Stimulated activated CD4-positive, alpha-beta T cell treated with anti-CD3 and anti-CD28 coated beads, Interleukin-15, amount 100 ng/mL, for 1 hour (primary cell): ENCODE measurements around the gene THSD7B.
"Not testable (repeated sequence)": the region's sequence is repeated elsewhere in the genome, so short reads cannot be mapped to it uniquely, and the experiment has no call there.

Experiments
- DNase-seq, 2 donors: peaks; one replicate each; pipeline ENCODE4 v3.0.0-alpha.2; 2020; ENCODE audit warnings: low read depth in 1 of 2, low spot score in 1 of 2

Gene THSD7B

DNA sequence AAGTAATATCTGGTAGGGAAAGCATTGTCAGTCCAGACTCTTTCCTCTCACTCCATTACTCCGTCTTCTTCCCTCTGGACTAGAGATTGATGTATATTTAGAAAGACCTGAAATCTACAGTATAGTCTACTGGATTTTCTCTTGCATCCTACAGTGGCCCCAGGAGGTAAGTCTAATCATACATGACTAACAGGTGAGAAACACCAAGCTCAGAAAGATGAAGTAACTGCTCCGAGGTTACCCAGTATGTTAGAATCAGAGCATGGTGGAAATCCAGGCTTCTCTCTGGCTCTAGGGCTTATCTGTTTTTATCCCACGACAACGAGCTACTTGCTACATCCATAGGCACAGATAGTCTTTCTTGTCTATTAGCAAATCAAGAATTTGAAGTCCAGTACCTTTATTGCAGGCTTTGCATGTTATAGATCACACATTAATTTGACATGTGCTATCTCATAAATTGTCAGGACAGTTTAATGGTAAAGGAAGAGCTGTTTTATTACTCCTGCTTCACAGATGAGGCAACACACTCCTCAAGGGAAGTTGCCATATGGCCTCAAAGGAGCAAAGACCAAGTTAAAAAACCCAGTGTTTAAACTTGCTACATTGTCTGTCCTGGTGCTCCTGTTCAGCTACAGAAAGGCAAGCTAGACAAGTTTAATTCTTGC, 484.3 kb downstream of the THSD7B start:
- no peak for DNase-seq

DNA sequence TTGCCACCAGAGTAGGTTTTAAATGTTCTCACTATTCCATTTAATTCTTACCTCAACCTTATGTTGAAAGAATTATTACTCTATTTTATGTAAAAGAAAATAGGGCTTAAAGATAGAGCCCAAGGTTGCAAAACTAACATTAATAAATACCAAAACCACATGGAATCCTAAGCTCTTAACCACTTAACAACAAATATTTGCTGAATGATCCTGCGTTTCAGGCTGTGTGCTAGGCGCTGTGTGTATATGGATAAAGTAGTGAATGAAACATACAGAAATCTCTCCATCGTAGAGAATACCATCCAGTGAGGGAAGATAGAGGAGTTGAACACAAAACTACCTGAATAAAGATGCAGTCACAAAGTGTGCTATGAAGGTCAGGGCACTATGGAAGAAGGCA, 485.1 kb downstream of the THSD7B start:
- DNase-seq, result no peak

DNA sequence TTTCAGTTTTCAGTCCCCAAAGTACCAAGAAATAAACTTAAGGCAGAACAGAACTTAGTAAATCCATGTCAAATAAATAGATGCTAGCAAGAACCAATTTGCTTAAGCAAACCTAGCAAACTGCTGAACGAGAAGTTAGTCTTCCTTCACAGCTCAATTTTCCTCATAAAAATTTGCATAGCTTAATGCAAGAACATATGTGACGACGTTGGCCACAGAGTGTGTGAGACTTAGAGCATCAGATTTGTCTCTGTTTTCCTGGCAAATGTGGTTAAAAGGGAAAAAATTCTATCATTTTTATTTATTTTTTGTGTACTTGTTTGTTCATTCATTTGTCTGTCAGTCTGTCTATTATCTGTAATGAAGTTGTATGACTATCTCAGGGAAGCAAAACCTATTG, 485.7 kb downstream of the THSD7B start:
- DNase-seq, result no peak

DNA sequence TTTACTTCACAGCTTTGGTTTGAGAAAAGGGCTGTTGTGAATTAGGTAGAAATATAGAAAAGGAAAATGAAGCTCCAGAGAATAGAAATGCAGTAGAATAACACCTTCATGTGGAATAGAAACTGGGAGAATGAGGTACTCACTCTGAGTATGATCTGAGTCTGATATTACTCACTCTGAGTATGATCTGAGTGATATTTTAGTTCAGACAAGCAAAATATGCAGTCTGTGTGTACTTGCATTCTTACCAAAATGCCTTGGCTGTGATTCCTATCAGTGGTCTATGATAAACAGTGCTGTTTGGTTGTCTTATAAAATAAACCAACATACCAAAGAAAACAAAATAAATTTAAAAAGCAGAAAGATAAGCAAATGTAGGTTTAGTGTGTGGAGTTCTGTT, 487.6 kb downstream of the THSD7B start:
- no peak for DNase-seq

DNA sequence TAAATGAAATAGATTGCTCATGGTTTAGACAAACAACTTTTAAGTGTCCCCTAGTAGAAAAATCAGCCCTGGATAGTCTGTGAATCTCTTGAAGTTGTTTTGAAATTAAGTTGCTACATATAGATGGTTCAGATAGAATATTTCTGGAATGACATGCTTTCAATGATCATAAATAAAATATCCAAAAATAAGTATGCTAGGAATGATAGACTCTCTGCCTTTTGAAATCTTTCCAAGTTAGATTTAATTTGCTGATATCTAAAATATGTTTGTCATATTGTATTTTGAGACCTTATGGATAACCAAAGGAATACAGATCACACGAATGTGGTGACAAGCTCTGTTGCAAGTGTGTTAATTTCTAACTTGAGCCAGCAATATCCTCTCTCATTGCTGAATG, 488.7 kb downstream of the THSD7B start:
- DNase-seq, result no peak

DNA sequence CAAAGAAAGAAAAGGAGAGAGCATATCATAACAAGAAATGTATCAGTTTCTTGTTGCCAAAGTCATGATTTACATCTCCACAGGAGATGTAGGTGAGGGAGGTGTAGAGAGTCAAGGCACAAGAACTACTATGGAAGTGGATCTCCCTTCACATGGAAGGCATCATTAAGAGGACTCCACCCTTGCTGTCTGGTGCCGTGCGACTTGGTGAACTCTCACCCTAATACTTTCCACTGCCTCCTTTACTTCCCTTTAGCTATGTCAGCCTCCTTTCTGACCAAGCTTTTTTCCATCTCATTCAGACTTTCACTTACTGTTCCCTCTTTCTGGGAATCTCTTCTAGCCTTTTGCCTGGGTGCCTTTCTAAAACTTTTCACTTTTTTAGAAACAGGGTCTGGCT, 490.0 kb downstream of the THSD7B start:
- DNase-seq, result no peak

DNA sequence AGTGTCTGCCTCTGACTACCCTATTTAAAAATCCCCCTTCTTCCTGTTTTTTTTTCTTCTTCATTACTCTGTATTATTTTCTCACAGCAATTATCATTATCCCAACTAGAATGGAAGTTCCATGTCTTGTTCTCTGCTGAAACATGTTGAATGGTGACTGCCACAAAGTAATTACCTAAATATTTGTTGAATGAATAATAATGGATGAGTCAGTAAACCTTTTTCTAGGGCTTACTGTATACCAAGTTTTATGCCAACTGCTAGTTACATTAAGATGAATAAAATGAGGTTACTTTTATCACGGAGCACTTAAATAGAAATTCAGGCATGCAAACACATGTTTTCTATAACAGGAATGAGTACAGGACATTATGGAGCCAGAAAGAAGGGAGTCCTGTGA, 490.6 kb downstream of the THSD7B start:
- no peak for DNase-seq

DNA sequence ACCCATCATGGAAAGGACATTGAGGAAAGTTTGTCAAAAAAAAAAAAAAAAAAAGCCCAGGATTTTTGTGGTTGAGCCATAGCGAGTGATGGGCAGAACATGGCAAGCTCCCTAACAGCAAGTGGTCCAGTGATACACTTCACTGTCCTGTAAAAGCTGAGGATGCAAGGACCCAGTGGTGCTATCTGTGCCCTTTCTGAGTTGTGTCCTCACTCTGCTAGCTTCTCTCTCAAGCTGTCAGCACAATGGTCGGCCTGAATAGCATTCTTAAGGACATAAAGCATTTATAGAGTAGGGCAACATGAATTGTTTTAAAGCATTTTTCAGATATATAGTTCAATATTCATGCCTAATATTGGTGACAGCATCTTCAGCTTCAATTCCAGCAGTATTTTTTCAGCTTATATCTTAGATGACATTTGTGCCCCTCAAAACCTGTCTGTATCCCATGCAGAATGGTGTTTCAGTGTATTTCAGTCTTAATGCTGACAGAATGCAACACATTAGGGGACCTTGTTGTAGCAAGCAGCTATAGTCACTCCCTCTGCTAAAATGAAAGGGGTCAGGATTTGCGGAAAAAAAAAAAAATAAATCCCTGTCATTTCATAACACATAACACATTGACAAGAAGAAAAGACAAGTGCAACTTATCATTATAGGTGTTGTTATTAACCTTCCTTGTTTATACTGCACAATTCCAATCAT, 496.7 kb downstream of the THSD7B start:
- DNase-seq, result no peak

DNA sequence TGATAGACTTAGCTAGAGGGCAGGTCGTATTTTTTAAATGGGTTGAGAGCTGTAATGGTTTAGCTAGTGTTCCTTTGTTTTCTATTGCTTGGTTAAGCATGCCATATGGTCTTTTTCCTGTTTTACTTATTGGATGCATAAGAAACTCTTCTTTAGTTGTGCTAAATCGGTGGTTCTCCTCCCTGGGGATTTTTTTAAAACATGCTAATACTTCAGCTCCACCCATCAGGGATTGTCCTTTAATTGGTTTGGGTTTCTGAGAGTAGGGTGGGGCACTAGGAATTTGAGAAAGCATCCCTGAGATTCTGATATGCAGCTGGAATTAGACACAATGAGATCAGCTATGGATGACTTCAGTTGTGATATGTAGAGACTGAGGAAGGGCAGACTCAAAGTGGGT, 497.2 kb downstream of the THSD7B start:
- no peak for DNase-seq

DNA sequence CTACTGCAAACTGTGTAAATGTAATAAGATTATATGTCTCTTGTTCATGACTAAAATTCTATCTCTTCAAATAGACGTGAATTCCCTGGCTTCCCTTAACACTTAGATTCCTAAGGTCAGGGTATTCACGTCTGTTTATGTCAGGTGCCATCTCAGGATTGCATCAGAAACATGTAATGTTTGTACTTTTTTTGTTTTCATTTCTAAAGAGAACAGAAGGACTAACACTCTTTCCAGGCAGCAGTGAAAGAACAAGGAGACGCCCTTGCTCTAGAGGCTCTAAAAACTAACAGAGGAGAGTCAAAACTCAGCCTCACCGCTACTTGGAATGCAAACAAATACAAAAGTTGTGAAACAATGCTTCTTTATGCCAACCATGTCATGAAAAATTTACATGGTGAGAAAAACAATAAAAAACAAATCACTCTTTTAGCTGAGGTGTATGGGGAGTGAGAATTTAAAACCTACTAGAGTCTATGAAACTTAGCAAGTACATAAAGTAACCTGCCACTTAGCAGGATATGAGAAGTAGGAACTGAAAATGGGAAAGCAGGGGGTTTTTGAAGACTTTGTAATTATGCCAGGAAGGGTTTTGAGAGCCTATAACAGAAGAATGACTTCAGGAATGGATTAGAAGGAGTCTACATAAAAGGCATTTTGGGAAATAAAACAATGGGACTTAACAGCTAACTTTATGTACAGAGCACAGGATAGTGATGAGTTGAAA, 522.7 kb downstream of the THSD7B start:
- no peak for DNase-seq

DNA sequence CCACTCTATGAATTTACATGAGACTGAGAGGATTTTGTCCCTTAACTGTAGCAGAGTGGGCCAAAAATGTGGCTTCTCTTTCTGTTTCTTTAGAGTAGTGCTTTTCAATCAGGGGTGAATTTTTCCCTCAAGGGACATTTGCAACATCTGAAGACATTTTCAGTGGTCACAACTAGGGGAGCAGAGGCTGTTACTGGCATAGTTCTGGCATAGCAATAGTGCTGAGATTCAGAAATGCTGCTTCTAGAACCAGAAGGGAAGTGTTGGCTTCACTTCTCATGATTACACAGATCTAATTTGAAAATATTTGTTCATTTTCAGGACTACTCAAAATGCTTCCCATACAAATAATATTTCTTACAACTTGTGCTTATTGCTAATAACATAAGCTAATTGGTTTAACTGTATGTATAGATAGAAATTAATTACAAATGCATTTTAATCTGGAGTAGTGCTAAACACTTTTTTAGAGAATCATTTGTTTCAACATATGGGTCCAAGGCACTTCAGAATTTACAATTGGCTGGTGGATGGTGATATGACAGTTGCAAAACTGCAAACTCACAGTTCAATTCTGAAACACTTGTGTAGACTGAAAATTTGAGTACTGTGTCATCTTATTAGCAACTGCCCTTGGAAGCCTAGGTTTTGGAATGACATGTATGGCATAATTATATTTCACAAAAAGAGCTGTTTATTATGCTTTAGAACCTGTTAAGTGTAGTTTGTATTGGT, 526.7 kb downstream of the THSD7B start:
- no peak for DNase-seq

DNA sequence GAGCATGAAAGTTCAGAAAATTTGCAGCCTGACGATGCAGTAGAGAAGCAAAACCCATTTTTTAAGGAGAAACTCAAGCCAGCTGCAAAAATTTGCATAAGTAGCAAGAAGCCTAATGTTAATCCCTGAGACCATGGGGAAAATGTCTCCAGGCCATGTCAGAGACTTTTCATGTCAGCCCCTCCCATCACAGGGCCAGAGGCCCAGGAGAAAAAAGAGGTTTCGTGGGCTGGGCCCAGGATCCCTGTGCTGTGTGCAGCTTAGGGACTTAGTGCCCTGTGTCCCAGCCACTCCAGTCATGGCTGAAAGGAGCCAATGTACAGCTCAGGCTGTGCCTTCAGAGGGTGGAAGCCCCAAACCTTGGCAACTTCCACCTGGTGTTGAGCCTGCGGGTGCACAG, 533.0 kb downstream of the THSD7B start:
- no peak for DNase-seq

DNA sequence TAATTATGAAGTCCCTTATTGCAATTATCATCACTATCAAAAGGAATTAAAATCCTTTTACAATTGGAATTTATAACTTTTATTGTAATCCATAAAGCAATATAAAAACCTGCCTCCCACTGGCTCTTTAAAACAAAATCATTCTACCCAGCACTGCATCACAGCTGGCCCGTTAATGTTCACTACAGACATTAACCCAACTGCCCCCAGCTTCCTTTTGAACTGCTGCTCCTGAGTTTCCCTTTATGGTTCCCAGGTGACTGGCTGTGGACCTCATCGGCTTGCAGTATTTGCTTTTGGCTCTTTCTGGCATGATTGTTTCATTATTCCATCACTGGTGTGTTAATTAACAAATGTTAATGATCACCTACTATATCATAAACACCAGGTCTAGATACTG, 535.6 kb downstream of the THSD7B start:
- no peak for DNase-seq

DNA sequence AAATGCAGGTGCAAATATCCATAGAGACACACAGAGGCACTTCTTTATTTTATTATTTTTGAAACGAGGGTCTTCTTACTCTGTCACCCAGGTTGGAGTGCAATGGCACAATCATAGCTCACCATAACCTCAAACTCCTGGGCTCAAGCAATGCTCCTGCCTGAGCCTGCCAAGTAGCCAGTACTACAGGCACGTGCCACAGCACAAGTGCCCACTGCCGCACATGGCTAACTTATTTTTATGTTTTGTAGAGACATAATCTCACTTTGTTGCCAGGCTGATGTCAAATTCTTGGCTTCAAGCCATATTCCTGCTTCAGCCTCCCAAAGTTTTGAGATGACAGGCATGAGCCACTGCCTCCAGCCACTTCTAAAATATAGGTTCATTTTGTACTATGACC, 537.6 kb downstream of the THSD7B start:
- no peak for DNase-seq

DNA sequence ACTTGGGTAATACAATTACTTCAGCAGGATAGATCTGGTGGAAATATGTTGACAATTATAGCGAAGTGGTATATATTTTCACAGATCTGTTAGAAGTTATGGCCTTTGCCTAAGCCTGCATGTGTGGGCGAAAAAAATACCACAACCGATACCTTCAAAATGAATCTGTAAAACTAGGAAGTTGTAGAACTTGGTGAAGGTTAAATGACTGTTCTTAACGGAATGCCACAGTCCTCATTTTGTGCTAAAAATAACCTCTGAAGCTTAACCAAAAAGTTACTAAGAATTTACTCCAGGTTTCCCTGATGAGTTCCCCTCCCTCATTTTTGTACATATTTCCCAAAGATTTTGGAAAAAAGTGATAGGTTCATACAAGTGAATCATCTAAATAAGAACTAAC, 550.7 kb downstream of the THSD7B start:
- no peak for DNase-seq

DNA sequence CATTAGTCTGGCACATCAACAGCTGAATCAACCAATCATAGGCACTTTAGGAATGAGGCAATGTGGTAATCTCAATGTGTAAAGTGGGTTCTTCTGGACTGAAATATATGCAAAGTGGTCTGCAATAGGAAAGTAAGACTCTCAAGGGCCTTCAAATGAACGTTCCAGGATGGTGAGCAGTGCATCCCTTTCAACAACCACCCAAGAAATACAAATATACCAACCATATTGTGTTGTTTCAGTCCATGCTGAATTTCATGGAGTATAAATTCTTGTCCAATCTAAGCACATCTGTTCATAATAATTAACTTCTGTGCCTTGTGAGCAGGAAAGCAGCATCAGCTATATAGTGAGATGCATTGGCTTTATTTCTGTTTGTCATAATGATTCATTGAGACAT, 556.2 kb downstream of the THSD7B start:
- no peak for DNase-seq

DNA sequence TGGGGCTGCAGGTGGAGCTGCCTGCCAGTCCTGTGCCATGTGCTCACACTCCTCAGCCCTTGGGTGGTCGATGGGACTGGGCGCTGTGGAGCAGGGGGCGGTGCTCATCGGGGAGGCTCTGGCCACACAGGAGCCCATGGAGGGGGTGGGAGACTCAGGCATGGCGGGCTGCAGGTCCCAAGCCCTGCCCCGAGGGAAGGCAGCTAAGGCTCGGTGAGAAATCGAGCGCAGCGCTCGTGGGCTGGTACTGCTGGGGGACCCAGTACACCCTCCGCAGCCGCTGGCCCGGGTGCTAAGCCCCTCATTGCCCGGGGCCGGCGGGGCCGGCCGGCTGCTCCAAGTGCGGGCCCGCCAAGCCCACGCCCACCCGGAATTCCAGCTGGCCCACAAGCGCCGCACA, 566.2 kb downstream of the THSD7B start:
- not testable (repeated sequence) for DNase-seq

DNA sequence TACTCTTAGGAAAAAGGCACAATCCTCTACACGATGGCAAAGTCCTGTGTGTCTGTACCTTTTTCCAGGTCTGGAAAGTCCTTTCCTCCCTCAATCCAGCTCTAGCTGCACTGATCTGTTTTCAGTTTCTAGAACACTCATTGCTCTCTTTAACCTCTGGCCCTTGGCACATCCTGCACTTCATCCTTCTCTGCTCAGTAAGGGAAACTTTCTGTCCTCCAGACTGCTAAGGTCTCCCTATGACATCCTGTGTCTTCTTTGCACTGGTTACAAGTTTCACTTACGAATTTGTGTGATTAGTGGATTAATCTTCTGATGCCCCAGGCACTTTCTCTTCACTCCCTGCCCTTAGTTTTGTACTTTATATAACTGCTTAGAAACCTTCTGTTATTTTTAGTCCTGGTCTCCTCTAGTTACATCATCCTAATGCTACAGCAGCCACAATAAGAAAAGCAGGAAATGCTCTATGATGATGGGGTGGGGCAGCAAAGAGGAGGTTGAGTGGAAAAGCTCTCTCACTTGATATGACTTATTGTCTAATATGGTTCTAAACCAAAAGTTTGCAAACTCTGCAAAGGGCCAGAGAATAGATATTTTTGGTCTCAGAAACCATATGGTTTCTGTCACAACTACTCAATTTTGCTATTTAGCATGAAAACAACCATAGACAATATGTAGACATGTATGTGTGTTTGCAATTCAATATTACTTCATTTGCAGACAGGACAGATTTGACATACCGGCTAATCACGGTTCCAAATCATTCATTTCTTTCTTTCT, 568.2 kb downstream of the THSD7B start:
- no peak for DNase-seq

DNA sequence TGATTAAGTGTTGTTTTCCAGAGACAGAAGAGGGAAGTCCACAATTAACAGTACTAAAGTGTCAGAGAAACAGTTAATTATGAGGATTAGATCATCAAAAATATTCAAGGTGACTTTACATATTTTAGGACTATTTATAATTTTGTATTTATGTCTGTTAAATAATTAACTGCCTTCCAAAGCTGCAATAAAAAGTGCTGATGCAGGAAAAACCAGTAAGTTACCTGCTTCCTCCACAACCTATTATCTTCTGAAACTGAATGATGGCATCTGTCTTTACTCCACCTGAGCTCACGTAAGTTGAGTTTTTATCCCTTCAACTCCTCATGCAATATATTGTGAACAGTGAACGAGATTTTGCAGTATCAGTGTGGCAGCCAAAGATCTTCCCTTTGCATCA, 570.7 kb downstream of the THSD7B start:
- DNase-seq, result no peak

DNA sequence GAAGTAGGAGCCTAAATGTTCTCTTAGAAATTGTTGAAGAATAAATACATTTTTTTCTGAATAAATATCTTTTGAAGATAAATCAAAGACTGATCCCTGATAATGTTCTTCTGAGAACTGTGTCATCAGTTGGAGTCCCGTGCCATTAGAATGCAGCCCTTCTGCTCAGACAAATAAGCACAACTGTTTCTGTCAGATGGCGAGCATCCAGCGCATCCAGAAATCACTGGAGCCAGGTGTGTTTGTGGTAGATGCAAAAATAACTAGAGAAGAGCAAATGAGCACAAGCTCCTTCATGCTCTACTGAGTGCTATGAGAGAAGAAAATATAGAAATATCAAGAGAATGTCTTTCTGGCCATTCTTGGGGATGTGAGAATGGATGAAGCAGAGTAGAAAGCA, 573.7 kb downstream of the THSD7B start:
- DNase-seq, result no peak

DNA sequence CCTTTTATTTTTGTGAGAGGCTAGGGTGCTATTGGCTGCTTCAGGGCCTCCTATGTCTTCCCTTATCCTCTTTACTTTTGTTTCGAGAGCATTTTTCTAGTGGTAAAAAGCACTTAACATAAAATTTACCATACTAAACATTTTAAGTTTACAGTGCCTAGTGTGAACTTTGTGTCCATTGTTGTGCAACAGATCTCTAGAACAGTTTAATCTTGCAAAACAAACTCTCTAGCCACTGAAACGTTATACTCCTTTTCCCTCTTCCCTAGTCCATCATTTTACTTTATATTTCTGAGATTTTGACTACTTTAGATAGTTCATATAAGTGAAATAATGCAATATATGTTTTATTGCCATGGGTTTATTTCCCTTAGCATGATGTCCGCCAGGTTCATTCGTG, 580.6 kb downstream of the THSD7B start:
- no peak for DNase-seq
